HG03469 (cell line): ENCODE results near the gene SEMA4B.

Experiments
- ATAC-seq: cut with Tn5 transposase; IDR thresholded peaks from one replicate; pipeline ENCODE4 v1.9.1; 2021; ENCODE audit warnings: mild to moderate bottlenecking, moderate library complexity, moderate number of reproducible peaks; ENCODE audit not compliant: unreplicated experiment

The SEMA4B gene

GRCh38 chr15:90225047-90225446 lies 23.9 kb downstream of the SEMA4B start:
- ATAC-seq: no peak

DNA sequence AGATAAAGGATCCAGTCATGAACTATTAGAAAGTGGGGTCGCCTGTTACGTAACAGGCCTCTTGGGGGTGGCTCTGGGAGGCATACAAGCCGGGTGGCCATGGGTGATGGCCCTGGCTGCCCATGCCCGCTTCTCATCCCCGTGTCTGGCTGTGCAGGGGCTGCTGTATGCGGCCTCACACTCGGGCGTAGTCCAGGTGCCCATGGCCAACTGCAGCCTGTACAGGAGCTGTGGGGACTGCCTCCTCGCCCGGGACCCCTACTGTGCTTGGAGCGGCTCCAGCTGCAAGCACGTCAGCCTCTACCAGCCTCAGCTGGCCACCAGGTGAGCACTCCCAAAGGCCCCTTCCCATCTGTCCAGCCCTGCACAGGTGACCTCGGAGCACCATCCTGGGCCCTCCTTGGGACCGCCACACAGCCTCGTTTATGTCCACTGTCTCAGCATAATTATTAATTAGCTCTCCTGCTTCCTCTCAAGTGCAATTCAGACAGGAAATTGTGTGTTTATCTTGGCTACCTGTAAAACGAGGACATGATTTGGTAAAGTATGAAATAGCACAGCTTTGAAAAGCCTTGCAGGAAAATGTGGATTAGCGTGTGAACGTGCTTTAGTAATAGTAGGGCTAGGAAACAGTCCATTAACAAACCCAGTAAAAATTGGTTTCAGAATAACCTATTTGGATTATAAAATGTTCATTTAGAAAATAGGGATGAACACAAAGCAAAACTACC lies 24.5 kb downstream of the SEMA4B start:
- no peak for ATAC-seq

GRCh38 chr15:90227336-90227735 lies 26.2 kb downstream of the SEMA4B start:
- ATAC-seq: no peak

GRCh38 chr15:90227816-90228772 lies 27.0 kb downstream of the SEMA4B start:
- ATAC-seq: no peak

DNA sequence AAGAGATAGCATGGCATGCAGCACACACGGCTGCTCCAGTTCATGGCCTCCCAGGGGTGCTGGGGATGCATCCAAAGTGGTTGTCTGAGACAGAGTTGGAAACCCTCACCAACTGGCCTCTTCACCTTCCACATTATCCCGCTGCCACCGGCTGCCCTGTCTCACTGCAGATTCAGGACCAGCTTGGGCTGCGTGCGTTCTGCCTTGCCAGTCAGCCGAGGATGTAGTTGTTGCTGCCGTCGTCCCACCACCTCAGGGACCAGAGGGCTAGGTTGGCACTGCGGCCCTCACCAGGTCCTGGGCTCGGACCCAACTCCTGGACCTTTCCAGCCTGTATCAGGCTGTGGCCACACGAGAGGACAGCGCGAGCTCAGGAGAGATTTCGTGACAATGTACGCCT lies 27.8 kb downstream of the SEMA4B start:
- ATAC-seq: no peak

- ATAC-seq: no peak
Observed at GRCh38 chr15:90230071-90230494, 29.0 kb downstream of the SEMA4B start.

- ATAC-seq: no peak
Observed at GRCh38 chr15:90230610-90231009, 29.5 kb downstream of the SEMA4B start.

DNA sequence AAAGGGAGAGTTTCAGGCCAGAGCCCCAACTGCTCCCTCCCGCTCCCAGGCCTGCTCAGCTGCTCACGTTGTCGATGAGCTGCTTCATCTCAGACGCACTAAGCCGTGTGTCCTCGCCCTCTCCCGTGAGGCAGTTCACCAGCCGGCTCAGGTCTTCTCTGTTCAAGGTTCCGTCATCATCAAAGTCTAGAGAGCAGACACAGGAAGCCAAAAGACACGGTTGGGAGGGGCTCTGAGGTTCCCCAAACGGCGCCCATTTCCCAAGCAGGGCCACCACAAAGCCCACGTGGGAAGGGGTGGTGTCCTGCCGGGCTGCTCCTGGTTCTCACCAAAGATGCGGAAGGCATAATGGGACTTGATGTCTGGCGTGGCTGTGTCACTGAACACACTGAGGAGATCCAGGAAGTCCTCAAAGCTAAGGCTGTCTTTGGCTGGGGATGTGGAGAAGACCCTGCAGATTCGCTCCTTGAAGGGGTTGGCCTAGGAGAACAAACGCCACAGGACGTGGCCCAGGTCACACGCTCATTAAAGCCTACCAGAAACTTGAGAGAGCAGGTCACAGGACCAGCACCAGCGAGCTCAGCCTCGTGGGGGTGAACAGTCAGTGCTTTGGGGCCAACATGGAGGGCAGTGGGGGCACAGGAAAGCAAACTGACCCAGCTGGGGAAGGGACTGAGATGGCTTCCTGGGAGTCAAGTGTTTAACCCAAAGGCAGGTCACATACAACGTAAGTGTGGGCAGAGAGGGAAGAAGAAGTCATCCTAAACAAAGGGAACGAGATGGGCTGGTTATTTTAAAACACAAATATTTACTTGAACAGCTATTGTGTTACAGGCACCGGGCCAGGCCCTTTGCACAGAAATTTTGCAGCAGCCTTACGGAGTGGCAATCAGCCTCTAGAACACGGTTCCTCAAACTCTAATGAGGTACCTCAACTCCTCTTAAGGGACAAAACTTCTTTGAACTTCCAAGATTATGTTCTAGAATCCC lies 30.2 kb downstream of the SEMA4B start:
- no peak for ATAC-seq

DNA sequence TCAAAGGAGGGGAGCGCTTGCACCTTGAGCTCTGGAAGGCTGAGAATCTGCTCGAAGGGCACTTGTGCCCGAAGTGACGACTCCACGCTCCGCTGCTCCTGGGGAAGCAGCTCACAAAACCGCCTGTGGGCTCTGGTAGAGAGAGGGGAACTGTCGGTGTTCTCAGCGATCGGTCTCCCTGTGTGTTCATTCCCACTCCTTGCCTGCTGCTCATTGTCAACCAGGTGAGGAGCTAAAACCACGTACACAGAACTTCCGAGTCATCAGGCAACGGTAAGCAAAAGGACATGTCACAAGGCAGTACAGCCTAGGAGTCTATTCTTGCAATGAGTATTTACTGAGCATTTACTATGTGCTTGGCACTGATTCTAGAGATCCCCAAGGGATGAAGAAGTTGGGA lies 31.1 kb downstream of the SEMA4B start:
- ATAC-seq: no peak

DNA sequence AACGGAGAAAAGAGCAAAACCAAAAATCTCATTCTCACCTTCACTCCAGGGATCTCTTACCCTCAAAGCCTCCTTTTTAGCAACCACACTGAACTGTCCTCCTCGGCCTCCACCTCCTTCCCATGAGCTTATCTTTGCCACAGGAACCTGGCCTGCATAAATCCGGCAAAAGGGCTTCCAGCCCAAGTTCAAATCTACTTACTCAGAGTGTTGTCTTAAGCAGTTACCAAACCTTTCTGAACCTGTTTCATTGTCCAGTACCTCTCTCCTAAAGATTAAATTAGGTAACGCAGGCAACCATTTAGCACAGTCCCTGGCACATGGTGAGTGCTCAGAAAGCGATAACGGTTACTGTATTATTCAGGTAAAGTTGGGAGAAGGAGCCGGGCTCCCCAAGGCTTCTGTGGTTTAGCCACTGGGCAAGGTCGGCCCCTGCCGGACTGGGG lies 31.8 kb downstream of the SEMA4B start:
- no peak for ATAC-seq

GRCh38 chr15:90233387-90234095 lies 32.4 kb downstream of the SEMA4B start, which contains the start of gene CIB1:
CIB1 (minus strand) TSS chr15:90233941; CDS start chr15:90233885, 56 bp downstream.
- ATAC-seq: peak; percentile 64

- ATAC-seq: peak; percentile 36
Observed at GRCh38 chr15:90234096-90234988, 33.2 kb downstream of the SEMA4B start, which contains the start of gene GDPGP1. GDPGP1 (plus strand) TSS chr15:90234209; CDS start chr15:90240909, 6,700 bp downstream.

DNA sequence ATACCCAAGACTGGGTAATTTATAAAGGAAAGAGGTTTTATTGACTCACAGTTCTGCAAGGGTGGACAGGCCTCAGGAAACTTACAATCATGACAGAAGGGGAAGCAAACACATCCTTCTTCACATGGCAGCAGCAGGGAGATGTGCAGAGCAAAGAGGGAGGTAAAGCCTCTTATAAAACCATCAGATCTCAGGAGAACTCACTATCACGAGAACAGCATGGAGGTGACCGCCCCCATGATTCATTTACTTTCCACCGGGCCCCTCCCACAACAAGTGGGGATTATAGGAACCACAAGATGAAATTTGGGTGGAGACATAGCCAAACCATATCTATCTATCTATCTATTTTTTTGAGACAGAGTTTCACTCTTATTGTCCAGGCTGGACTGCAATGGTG lies 38.2 kb downstream of the SEMA4B start:
- ATAC-seq: no peak

- ATAC-seq: no peak
Observed at GRCh38 chr15:90240856-90241255, 39.7 kb downstream of the SEMA4B start.

DNA sequence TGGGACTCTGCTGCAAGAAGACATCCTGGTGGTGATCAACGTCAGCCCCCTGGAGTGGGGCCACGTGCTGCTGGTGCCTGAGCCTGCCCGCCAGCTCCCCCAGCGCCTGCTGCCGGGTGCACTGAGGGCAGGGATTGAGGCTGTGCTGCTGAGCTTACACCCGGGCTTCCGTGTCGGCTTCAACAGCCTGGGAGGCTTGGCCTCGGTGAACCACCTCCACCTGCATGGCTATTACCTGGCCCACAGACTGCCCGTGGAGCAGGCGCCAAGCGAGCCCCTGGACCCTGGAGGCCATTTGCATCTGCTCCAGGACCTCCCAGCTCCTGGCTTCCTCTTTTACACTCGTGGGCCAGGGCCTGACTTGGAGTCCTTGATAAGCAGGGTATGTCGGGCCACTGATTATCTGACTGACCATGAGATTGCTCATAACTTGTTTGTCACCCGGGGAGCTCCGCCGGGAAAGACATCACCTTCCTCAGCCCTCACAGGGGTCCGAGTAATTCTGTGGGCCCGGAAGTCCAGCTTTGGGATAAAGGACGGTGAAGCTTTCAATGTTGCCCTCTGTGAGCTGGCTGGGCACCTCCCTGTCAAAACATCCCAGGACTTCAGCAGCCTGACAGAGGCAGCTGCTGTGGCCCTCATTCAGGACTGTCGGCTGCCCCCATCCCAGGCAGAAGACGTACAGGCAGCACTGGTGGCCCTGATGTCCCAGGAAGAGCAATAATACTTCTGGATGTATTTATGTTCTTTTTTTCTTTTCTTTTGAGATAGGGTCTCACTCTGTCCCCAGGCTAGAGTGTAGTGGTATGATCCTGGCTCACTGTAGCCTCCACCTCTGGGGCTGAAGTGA lies 40.4 kb downstream of the SEMA4B start:
- no peak for ATAC-seq

GRCh38 chr15:90243943-90244639 lies 43.0 kb downstream of the SEMA4B start:
- no peak for ATAC-seq

GRCh38 chr15:90248789-90249202 lies 47.7 kb downstream of the SEMA4B start:
- no peak for ATAC-seq
